Liver (tissue), 9 donors: Measurements from ENCODE around the gene GHRHR. TPM values are rescaled to one million over a fixed set of nuclear protein-coding genes. Genes with fewer than 3 reads are reported as not detected.

Experiments used
- DNase-seq: peaks from one replicate; pipeline ENCODE4 v3.0.0-alpha.2; 2017; ENCODE audit warnings: low spot score
- H3K27ac ChIP-seq, 2 donors: one replicate each; pipeline ENCODE4 v1.7.0; 2013; ENCODE audit warnings: inconsistent platforms in 2 of 2, low read length in 2 of 2, control low read depth in 1 of 2, low read depth in 1 of 2, mild to moderate bottlenecking in 1 of 2
- H3K27me3 ChIP-seq, 4 donors: one replicate each; pipeline versions ENCODE4 v1.6.1 to v1.7.0; 2013; ENCODE audit warnings: low read length in 3 of 4, inconsistent platforms in 1 of 4, mild to moderate bottlenecking in 1 of 4, moderate library complexity in 1 of 4; ENCODE audit not compliant: control insufficient read depth in 4 of 4, insufficient read depth in 4 of 4
- H3K36me3 ChIP-seq, 4 donors: one replicate each; pipeline versions ENCODE4 v1.6.1 to v1.7.0; 2013; ENCODE audit warnings: low read length in 3 of 4, mild to moderate bottlenecking in 3 of 4, low read depth in 1 of 4, moderate library complexity in 1 of 4; ENCODE audit not compliant: control insufficient read depth in 4 of 4, insufficient read depth in 3 of 4
- H3K4me1 ChIP-seq, 4 donors: one replicate each; pipeline versions ENCODE4 v1.6.1 to v1.7.0; 2013; ENCODE audit warnings: low read length in 3 of 4, mild to moderate bottlenecking in 3 of 4, moderate library complexity in 1 of 4; ENCODE audit not compliant: control insufficient read depth in 4 of 4, insufficient read depth in 4 of 4
- H3K4me3 ChIP-seq, 3 donors: one replicate each; pipeline versions ENCODE4 v1.6.1 to v1.7.0; 2013; ENCODE audit warnings: low read length in 3 of 3, control low read depth in 1 of 3, low read depth in 1 of 3, mild to moderate bottlenecking in 1 of 3
- H3K9ac ChIP-seq, 2 donors: one replicate each; pipeline ENCODE4 v1.7.0; 2013; ENCODE audit warnings: low read length in 2 of 2, mild to moderate bottlenecking in 2 of 2, moderate library complexity in 2 of 2, control low read depth in 1 of 2, low read depth in 1 of 2
- H3K9me3 ChIP-seq, 4 donors: one replicate each; pipeline versions ENCODE4 v1.6.1 to v1.7.0; 2013; ENCODE audit warnings: low read length in 3 of 4; ENCODE audit not compliant: control insufficient read depth in 4 of 4
- EGR1 ChIP-seq, 2 donors: IDR thresholded peaks; 2 replicates each; pipeline ENCODE4 v1.6.1; 2016 to 2018; ENCODE audit warnings: antibody characterized with exemption in 2 of 2, low read depth in 2 of 2
- FOXA1 ChIP-seq: IDR thresholded peaks from 2 replicates; pipeline ENCODE4 v1.6.1; 2016; ENCODE audit warnings: antibody characterized with exemption
- FOXA2 ChIP-seq: IDR thresholded peaks from 2 replicates; pipeline ENCODE4 v1.6.1; 2016; ENCODE audit warnings: antibody characterized with exemption
- GABPA ChIP-seq, 2 donors: IDR thresholded peaks in 1 of 2; conservative IDR thresholded peaks in 1 of 2; 2 replicates each; pipeline ENCODE4 v1.6.1; 2016; ENCODE audit warnings: antibody characterized with exemption in 2 of 2, mild to moderate bottlenecking in 1 of 2, moderate library complexity in 1 of 2
- HNF4A ChIP-seq, 2 donors: conservative IDR thresholded peaks; 2 replicates each; pipeline ENCODE4 v1.6.1; 2016; ENCODE audit warnings: antibody characterized with exemption in 2 of 2, mild to moderate bottlenecking in 2 of 2
- HNF4G ChIP-seq: IDR thresholded peaks from 2 replicates; pipeline ENCODE4 v1.6.1; 2016; ENCODE audit warnings: antibody characterized with exemption
- JUND ChIP-seq, 2 donors: IDR thresholded peaks; 2 replicates each; pipeline ENCODE4 v1.6.1; 2016; ENCODE audit warnings: antibody characterized with exemption in 2 of 2
- NR2F2 ChIP-seq: IDR thresholded peaks from 2 replicates; pipeline ENCODE4 v1.6.1; 2016; ENCODE audit warnings: antibody characterized with exemption
- RAD21 ChIP-seq, 2 donors: IDR thresholded peaks; 2 replicates each; pipeline ENCODE4 v1.6.1; 2016; ENCODE audit warnings: antibody characterized with exemption in 2 of 2, mild to moderate bottlenecking in 2 of 2
- RXRA ChIP-seq, 2 donors: IDR thresholded peaks; 2 replicates each; pipeline ENCODE4 v1.6.1; 2017 to 2018; ENCODE audit warnings: antibody characterized with exemption in 2 of 2, mild to moderate bottlenecking in 1 of 2
- SP1 ChIP-seq: IDR thresholded peaks from 2 replicates; pipeline ENCODE4 v1.6.1; 2018; ENCODE audit warnings: antibody characterized with exemption, mild to moderate bottlenecking
- TAF1 ChIP-seq: conservative IDR thresholded peaks from 2 replicates; pipeline ENCODE4 v1.6.1; 2016; ENCODE audit warnings: antibody characterized with exemption, mild to moderate bottlenecking
- YY1 ChIP-seq: IDR thresholded peaks from 2 replicates; pipeline ENCODE4 v1.6.1; 2016; ENCODE audit warnings: antibody characterized with exemption, mild to moderate bottlenecking
- WGBS: extraction: QIAGEN DNeasy Blood & Tissue Kit; methylation state at CpG from one replicate; pipeline ENCODE4 v1.1.7; 2013; 5-methylcytosine and 5-hydroxymethylcytosine counted together
- polyA plus RNA-seq, 2 donors: library from polyadenylated mRNA; stranded (reverse) in 1 of 2; unstranded in 1 of 2; fragments of 200-250 nt in 1 of 2; fragments of >200 nt in 1 of 2; fragmentation: Nextera tagmentation in 1 of 2; extraction: Ambion mirVana in 1 of 2; gene quantifications; one replicate each; pipeline versions ENCODE4 v1.2.1 to v1.2.3, GENCODE V29; 2013 to 2015
- total RNA-seq, 2 donors: library from RNA; depleted of rRNA; stranded (reverse); fragments of >200 nt; gene quantifications; one replicate each; pipeline ENCODE4 v1.2.3, GENCODE V29; 2014
- TF ChIP-seq, protein P1 (sequence below): IDR thresholded peaks from 2 replicates; pipeline ENCODE4 v1.6.1; 2016; ENCODE audit warnings: antibody characterized with exemption
- TF ChIP-seq, protein P2 (sequence below): fragments of 150-350 bp; IDR thresholded peaks from 2 replicates; pipeline ENCODE4 v1.5.1; 2017; ENCODE audit warnings: improper control_type of control experiment, low read depth, low read length; ENCODE audit not compliant: missing input control
- TF ChIP-seq, protein P3 (sequence below): IDR thresholded peaks from 2 replicates; pipeline ENCODE4 v1.6.1; 2016; ENCODE audit warnings: antibody characterized with exemption, mild to moderate bottlenecking
- TF ChIP-seq, protein P4 (sequence below): IDR thresholded peaks from 2 replicates; pipeline ENCODE4 v1.6.1; 2016; ENCODE audit warnings: antibody characterized with exemption
- TF ChIP-seq, protein P5 (sequence below): IDR thresholded peaks from 2 replicates; pipeline ENCODE4 v1.6.1; 2016; ENCODE audit warnings: antibody characterized with exemption
- donor health status: healthy.
- donor health status: healthy.
- donor health status: healthy.
- donor health status: healthy.
- donor health status: healthy.

GHRHR gene
- total and polyA plus RNA-seq, 4 donors, result 0.46 to 0.50 TPM; not detected in 2

DNA sequence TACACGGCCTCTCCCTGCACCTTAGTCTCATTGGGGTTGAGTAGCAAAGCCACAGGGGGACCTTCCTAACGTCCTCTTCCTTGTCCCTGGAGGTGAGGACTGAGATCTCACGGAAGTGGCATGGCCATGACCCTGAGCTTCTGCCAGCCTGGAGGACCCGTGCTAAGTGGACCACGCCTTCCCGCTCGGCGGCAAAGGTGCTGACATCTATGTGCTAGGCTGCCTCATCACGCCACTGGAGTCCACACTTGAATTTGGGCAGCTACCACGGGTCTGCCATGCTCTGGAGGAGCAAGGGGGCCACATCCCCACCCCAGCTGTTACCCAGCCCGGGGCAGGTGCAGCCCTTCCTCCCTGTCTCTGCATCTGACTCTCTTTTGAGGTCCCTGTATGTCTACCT is 15.3 kb downstream of the GHRHR start:
- TF ChIP-seq RAD21 (IDR thresholded peaks at IDR 0.05) (no peak), JUND (IDR thresholded peaks at IDR 0.05) (no peak), NR2F2 (no peak), GABPA (IDR thresholded peaks at IDR 0.05 in 1 of 2, conservative IDR thresholded peaks at IDR 0.05 in 1 of 2) (no peak), FOXA1 (no peak), RXRA (IDR thresholded peaks at IDR 0.05) (no peak), HNF4G (no peak), YY1 (no peak), EGR1 (IDR thresholded peaks at IDR 0.05; ENCODE audit: low read depth in 2 of 2) (no peak), HNF4A (conservative IDR thresholded peaks at IDR 0.05) (no peak), TAF1 (no peak), SP1 (no peak), FOXA2 (no peak)
- TF ChIP-seq, protein P1, sequence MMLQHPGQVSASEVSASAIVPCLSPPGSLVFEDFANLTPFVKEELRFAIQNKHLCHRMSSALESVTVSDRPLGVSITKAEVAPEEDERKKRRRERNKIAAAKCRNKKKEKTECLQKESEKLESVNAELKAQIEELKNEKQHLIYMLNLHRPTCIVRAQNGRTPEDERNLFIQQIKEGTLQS, result no peak
- TF ChIP-seq, protein P2, sequence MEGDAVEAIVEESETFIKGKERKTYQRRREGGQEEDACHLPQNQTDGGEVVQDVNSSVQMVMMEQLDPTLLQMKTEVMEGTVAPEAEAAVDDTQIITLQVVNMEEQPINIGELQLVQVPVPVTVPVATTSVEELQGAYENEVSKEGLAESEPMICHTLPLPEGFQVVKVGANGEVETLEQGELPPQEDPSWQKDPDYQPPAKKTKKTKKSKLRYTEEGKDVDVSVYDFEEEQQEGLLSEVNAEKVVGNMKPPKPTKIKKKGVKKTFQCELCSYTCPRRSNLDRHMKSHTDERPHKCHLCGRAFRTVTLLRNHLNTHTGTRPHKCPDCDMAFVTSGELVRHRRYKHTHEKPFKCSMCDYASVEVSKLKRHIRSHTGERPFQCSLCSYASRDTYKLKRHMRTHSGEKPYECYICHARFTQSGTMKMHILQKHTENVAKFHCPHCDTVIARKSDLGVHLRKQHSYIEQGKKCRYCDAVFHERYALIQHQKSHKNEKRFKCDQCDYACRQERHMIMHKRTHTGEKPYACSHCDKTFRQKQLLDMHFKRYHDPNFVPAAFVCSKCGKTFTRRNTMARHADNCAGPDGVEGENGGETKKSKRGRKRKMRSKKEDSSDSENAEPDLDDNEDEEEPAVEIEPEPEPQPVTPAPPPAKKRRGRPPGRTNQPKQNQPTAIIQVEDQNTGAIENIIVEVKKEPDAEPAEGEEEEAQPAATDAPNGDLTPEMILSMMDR, result no peak
- TF ChIP-seq, protein P3, sequence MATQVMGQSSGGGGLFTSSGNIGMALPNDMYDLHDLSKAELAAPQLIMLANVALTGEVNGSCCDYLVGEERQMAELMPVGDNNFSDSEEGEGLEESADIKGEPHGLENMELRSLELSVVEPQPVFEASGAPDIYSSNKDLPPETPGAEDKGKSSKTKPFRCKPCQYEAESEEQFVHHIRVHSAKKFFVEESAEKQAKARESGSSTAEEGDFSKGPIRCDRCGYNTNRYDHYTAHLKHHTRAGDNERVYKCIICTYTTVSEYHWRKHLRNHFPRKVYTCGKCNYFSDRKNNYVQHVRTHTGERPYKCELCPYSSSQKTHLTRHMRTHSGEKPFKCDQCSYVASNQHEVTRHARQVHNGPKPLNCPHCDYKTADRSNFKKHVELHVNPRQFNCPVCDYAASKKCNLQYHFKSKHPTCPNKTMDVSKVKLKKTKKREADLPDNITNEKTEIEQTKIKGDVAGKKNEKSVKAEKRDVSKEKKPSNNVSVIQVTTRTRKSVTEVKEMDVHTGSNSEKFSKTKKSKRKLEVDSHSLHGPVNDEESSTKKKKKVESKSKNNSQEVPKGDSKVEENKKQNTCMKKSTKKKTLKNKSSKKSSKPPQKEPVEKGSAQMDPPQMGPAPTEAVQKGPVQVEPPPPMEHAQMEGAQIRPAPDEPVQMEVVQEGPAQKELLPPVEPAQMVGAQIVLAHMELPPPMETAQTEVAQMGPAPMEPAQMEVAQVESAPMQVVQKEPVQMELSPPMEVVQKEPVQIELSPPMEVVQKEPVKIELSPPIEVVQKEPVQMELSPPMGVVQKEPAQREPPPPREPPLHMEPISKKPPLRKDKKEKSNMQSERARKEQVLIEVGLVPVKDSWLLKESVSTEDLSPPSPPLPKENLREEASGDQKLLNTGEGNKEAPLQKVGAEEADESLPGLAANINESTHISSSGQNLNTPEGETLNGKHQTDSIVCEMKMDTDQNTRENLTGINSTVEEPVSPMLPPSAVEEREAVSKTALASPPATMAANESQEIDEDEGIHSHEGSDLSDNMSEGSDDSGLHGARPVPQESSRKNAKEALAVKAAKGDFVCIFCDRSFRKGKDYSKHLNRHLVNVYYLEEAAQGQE, result no peak
- TF ChIP-seq, protein P4, sequence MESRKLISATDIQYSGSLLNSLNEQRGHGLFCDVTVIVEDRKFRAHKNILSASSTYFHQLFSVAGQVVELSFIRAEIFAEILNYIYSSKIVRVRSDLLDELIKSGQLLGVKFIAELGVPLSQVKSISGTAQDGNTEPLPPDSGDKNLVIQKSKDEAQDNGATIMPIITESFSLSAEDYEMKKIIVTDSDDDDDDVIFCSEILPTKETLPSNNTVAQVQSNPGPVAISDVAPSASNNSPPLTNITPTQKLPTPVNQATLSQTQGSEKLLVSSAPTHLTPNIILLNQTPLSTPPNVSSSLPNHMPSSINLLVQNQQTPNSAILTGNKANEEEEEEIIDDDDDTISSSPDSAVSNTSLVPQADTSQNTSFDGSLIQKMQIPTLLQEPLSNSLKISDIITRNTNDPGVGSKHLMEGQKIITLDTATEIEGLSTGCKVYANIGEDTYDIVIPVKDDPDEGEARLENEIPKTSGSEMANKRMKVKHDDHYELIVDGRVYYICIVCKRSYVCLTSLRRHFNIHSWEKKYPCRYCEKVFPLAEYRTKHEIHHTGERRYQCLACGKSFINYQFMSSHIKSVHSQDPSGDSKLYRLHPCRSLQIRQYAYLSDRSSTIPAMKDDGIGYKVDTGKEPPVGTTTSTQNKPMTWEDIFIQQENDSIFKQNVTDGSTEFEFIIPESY, result no peak
- TF ChIP-seq, protein P5, sequence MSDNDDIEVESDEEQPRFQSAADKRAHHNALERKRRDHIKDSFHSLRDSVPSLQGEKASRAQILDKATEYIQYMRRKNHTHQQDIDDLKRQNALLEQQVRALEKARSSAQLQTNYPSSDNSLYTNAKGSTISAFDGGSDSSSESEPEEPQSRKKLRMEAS, result no peak
- no peaks in the 10 kb centered on the region for H3K27me3 ChIP-seq
- DNase-seq, result peak; percentile 19
- no peaks in the 10 kb centered on the region for H3K36me3 ChIP-seq
- WGBS, result 71% methylated on average over 11 of the region's 11 CpGs
- no peaks in the 10 kb centered on the region for H3K9me3 ChIP-seq
- peaks cover 0 to 4% (median 1%) of the 10 kb centered on the region in 4 donors for H3K4me1 ChIP-seq
- H3K27ac ChIP-seq, result no peak overlapping the region
- H3K4me3 ChIP-seq, result no peak overlapping the region
- H3K9ac ChIP-seq, result no peak overlapping the region
